Keratinocyte (primary cell): ENCODE results near the gene CENPA.

ENCODE experiments used
- CTCF ChIP-seq, 3 experiments: IDR thresholded peaks in 1 of 3; conservative IDR thresholded peaks in 1 of 3; optimal IDR thresholded peaks in 1 of 3; 2 replicates in 2 of 3; 3 replicates in 1 of 3; pipeline versions ENCODE3 to v1.5.1; 2011; ENCODE audit warnings: low read length in 3 of 3, mild to moderate bottlenecking in 3 of 3, moderate library complexity in 2 of 3, control low read depth in 1 of 3, inconsistent platforms in 1 of 3; ENCODE audit not compliant: insufficient read depth in 2 of 3; ENCODE audit errors: extremely low read depth in 1 of 3
- EZH2 ChIP-seq: IDR thresholded peaks from one replicate; pipeline ENCODE4 v1.6.1; 2012; ENCODE audit warnings: inconsistent platforms, mild to moderate bottlenecking, low read length, moderate library complexity

DNA sequence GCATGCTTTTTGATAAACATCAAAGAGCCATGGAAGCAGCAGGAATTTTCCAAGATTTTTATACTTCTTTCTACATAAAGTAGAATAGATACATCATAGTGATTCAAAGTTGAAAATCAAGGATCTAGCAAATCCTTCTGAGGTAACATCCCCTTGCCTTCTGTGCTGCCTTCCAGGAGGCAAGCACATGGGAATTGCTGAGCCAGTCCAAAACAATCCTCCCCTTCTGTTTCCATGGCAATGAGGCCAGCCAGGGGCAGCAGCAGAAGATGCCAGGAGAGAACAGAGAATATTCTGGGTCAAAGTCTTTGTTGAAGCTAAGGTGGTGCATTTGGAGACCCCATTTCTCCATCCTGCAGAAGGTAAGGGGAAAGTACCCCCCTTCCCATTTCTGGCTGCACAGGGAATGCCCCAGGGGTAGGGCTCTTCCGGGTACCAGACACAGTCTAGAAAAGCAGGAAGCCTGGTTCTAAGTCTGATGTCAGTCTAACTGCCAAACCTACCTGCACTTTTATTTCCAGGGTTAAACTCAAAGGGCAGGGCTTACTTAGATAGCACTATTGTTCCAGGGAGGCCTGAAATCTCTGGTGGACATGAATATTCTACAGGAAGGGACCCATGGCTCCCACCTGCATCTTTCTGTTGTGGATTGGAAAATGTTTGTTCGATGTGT is 22.1 kb downstream of the CENPA start:
- TF ChIP-seq CTCF (optimal IDR thresholded peaks at IDR 0.05 in 1 of 3, IDR thresholded peaks at IDR 0.05 in 1 of 3, conservative IDR thresholded peaks at IDR 0.05 in 1 of 3; ENCODE audit: extremely low read depth in 1 of 3, insufficient read depth in 2 of 3, low read length in 3 of 3) (no peak), EZH2 (no peak)
